A549 (cell line): ENCODE results near the gene RNASE8. TPM values are rescaled to one million over a fixed set of nuclear protein-coding genes. Genes with fewer than 3 reads are reported as not detected.
A peak's percentile ranks its signal among the peaks of the same experiment; 100 is the strongest.

Experiments
- ATAC-seq, 2 experiments: fragments of 200-7000 bp in 1 of 2; fragments of >200 bp in 1 of 2; cut with Nextera tagmentation in 1 of 2; cut with Tn5 transposase in 1 of 2; 3 replicates each; pipeline versions ENCODE4 v1.8.0 to v1.9.1; 2018 to 2020; ENCODE audit warnings: mild to moderate bottlenecking in 1 of 2, moderate library complexity in 1 of 2
- CTCF ChIA-PET: fragments of 300-600 bp; sonication (Branson Sonifier 250); formaldehyde crosslinking; extraction: SDS; loops from one replicate; lab custom pipeline; 2021; ENCODE audit warnings: antibody characterized with exemption, inconsistent platforms; lab: Yijun Ruan, JAX
- POLR2A ChIA-PET: fragments of 350-600 bp; formaldehyde crosslinking; extraction: SDS; loops from one replicate; lab custom pipeline; 2021; ENCODE audit warnings: antibody characterized with exemption, inconsistent platforms; lab: Yijun Ruan, JAX
- DNase-seq, 2 experiments: peaks; one replicate each; pipeline versions ENCODE4 v3.0.0 to v3.0.0-alpha.2; 2011 to 2016; ENCODE audit warnings: low read depth in 1 of 2, low spot score in 1 of 2
- FAIRE-seq: peaks from 2 replicates; lab custom pipeline; 2011; peaks lifted over from hg19 to GRCh38; lab: Jason Lieb, UNC
- H3K27ac ChIP-seq, 2 experiments: fragments of >200 bp; sonication (Bioruptor Twin); formaldehyde crosslinking; 3 replicates each; pipeline ENCODE4 v1.5.1; 2016 to 2017
- H3K4me1 ChIP-seq: fragments of >200 bp; sonication (Bioruptor Twin); formaldehyde crosslinking; 3 replicates; pipeline ENCODE4 v1.6.1; 2016
- H3K4me2 ChIP-seq: fragments of >200 bp; sonication (Bioruptor Twin); formaldehyde crosslinking; 3 replicates; pipeline ENCODE4 v1.6.1; 2016
- H3K4me3 ChIP-seq: fragments of >200 bp; sonication (Bioruptor Twin); formaldehyde crosslinking; 3 replicates; pipeline ENCODE4 v1.5.1; 2016
- H3K9me3 ChIP-seq: fragments of >200 bp; sonication (Bioruptor Twin); formaldehyde crosslinking; 3 replicates; pipeline ENCODE4 v1.6.1; 2016
- BHLHE40 ChIP-seq: IDR thresholded peaks from 2 replicates; pipeline ENCODE4 v1.6.1; 2012; ENCODE audit warnings: low read depth, low read length, inconsistent platforms
- CHD2 ChIP-seq: fragments of 150-350 bp; IDR thresholded peaks from 2 replicates; pipeline ENCODE4 v1.6.1; 2014; ENCODE audit warnings: low read length; ENCODE audit not compliant: partially characterized antibody
- FOSL2 ChIP-seq, 2 experiments: fragments of 450-650 bp in 1 of 2; fragments of >200 bp in 1 of 2; sonication (Bioruptor Twin) in 1 of 2; formaldehyde crosslinking; IDR thresholded peaks; 2 replicates each; pipeline versions ENCODE4 v1.5.0 to v1.6.1; 2016 to 2020; ENCODE audit warnings: mild to moderate bottlenecking in 1 of 2, moderate library complexity in 1 of 2
- FOXS1 ChIP-seq: fragments of 250-450 bp; sonication (Bioruptor Pico); IDR thresholded peaks from 2 replicates; pipeline ENCODE4 v1.5.0; 2020; ENCODE audit warnings: mild to moderate bottlenecking, moderate library complexity
- GATA3 ChIP-seq: IDR thresholded peaks from 2 replicates; pipeline ENCODE4 v1.6.1; 2012; ENCODE audit warnings: borderline replicate concordance
- HDAC2 ChIP-seq: fragments of 200-600 bp; sonication (generic); IDR thresholded peaks from 2 replicates; pipeline ENCODE4 v1.6.1; 2016
- HOXB13 ChIP-seq: fragments of 250-450 bp; sonication (Bioruptor Pico); IDR thresholded peaks from 2 replicates; pipeline ENCODE4 v1.5.0; 2020; ENCODE audit warnings: low read depth, mild to moderate bottlenecking, moderate library complexity
- JUNB ChIP-seq: fragments of >200 bp; sonication (Bioruptor Twin); formaldehyde crosslinking; IDR thresholded peaks from 2 replicates; pipeline ENCODE4 v1.6.1; 2016
- KDM5A ChIP-seq: fragments of 200-600 bp; sonication (generic); IDR thresholded peaks from 2 replicates; pipeline ENCODE4 v1.6.1; 2016; ENCODE audit warnings: antibody characterized with exemption, mild to moderate bottlenecking
- NFE2L2 ChIP-seq: fragments of 150-350 bp; conservative IDR thresholded peaks from 2 replicates; pipeline ENCODE4 v1.6.1; 2014; ENCODE audit warnings: low read length
- NPAS2 ChIP-seq: fragments of 250-450 bp; sonication (Bioruptor Pico); IDR thresholded peaks from 2 replicates; pipeline ENCODE4 v1.8.0; 2022; ENCODE audit warnings: mild to moderate bottlenecking, moderate library complexity, borderline replicate concordance
- POLR2A ChIP-seq: IDR thresholded peaks from 2 replicates; pipeline ENCODE4 v1.6.1; 2012; ENCODE audit warnings: mild to moderate bottlenecking, low read length
- POLR2AphosphoS2 ChIP-seq: conservative IDR thresholded peaks from 2 replicates; pipeline ENCODE4 v1.6.1; 2012; ENCODE audit warnings: low read length, improper control_type of control experiment, inconsistent platforms
- RARB ChIP-seq: fragments of 250-450 bp; sonication (Bioruptor Pico); IDR thresholded peaks from 2 replicates; pipeline ENCODE4 v1.8.0; 2021; ENCODE audit warnings: mild to moderate bottlenecking, moderate library complexity
- SMC3 ChIP-seq: fragments of >200 bp; sonication (Bioruptor Twin); formaldehyde crosslinking; IDR thresholded peaks from 3 replicates; pipeline ENCODE4 v1.6.1; 2018; ENCODE audit warnings: inconsistent platforms
- SREBF2 ChIP-seq: fragments of 450-650 bp; IDR thresholded peaks from 2 replicates; pipeline ENCODE4 v1.6.1; 2014; ENCODE audit warnings: mild to moderate bottlenecking, moderate library complexity
- TFCP2L1 ChIP-seq: fragments of 250-450 bp; sonication (Bioruptor Pico); IDR thresholded peaks from 2 replicates; pipeline ENCODE4 v1.5.0; 2021; ENCODE audit warnings: mild to moderate bottlenecking
- TP53 ChIP-seq: fragments of 250-450 bp; sonication (Bioruptor Pico); IDR thresholded peaks from 2 replicates; pipeline ENCODE4 v1.5.0; 2021; ENCODE audit warnings: mild to moderate bottlenecking, moderate library complexity
- ZSCAN20 ChIP-seq: fragments of 250-450 bp; sonication (Bioruptor Pico); IDR thresholded peaks from 2 replicates; pipeline ENCODE4 v1.8.0; 2022; ENCODE audit warnings: mild to moderate bottlenecking, moderate library complexity
- WGBS: methylation state at CpG from one replicate; pipeline ENCODE4 v1.1.6; 2017; ENCODE audit errors: missing lambda C conversion rate; 5-methylcytosine and 5-hydroxymethylcytosine counted together
- polyA plus RNA-seq, 4 experiments: library from polyadenylated mRNA; depleted of rRNA in 3 of 4; stranded (reverse); fragments of >200 nt; fragmentation: RNase III in 1 of 4; extraction: RNeasy Plus Mini Kit Qiagen cat#74134 plus additional on column Dnase treatment in 1 of 4; gene quantifications; 2 replicates in 3 of 4; 3 replicates in 1 of 4; pipeline ENCODE4 v1.2.3, GENCODE V29; 2011 to 2017

RNASE8 gene
- polyA plus RNA-seq, 2 of the 4 experiments (the other 2 are of a cell fraction): not detected

DNA sequence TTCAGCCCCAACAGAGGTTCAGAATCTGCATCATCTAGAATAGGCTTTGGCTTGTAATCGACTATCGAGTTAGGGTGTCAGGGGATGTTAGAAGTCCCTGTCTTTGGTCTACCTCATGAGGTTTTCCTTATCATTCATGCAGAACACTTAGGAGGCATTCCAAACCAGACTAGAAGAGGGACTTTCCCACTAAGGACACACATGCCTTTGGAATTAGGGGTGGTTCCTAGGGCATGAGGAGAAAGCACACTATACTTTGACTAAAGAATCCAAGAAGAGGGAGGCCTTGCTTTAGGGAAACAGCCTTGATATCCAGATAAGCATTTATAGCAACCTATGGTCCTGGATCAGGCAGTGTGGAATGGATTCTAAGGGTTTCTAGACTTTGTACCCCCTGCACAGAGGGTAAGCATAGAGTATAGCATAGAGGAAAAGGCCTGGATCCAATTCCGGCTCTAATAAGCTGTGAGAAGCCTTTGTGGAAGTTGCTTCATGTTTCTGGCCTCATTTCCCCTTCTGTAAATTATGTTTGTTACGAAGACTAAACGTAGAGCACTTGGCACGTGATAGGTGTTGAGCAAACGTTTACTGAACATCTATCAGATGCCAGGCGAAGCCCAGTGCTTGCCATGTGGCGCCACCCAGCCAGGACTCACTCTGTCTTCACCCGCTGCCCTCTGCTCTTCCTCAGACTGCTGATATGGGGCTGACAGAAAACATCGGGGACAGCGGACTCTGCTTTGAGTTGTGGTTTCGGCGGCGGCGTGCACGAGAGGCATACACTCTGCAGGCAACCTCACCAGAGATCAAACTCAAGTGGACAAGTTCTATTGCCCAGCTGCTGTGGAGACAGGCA is 27.6 kb downstream of the RNASE8 start:
- ChIA-PET POLR2A (no interaction called here), CTCF (interaction anchor here (0.6 to 15.5 kb wide), 9 partner anchors 7 to 115 kb away, joined by 3 to 369 read pairs (median 30); partner anchors contain the start of genes ARHGEF40, TMEM253 and ZNF219)
- H3K4me1 ChIP-seq: peaks cover 20% of the 10 kb centered on the region; the same call in 1 of the 3 replicates
- DNase-seq: no peak
- no peak for FAIRE-seq
- H3K27ac ChIP-seq: no peak overlapping the region
- peak in 1 of 2 experiments; percentile 8; a peak in 2 of 6 replicates for ATAC-seq
- H3K9me3 ChIP-seq: no peaks in the 10 kb centered on the region
- H3K4me2 ChIP-seq: no peak overlapping the region
- TF ChIP-seq RARB (no peak), SREBF2 (no peak), POLR2A (no peak)
- H3K4me3 ChIP-seq: no peak overlapping the region
- WGBS: 86% methylated on average over 17 of the region's 17 CpGs

DNA sequence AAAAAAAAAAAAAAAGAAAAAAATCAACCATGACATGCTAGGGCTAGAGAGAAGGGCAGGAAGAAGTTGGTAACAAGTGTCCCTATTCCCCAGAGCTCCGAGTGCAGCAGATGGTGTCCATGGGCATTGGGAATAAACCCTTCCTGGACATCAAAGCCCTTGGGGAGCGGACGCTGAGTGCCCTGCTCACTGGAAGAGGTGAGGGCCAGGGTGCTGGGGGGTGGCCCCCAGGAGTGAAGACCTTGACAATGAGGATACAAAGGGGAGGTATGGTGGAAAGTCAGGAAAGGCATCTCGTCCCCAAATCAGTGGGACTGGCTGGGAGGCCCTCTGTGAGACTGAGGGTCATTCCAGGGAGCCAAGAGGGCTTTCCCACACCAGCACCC is 29.3 kb downstream of the RNASE8 start:
- DNase-seq (no peak), ATAC-seq (no peak), FAIRE-seq (no peak)
- H3K4me2 ChIP-seq: no peak overlapping the region
- H3K4me1 ChIP-seq: peaks cover 20% of the 10 kb centered on the region; the same call in 1 of the 3 replicates
- 90% methylated on average over 4 of the region's 4 CpGs for WGBS
- CTCF ChIA-PET: interaction anchor here (1.1 to 13.7 kb wide), 7 partner anchors 9 to 250 kb away, joined by 3 to 369 read pairs (median 5); partner anchors contain the start of genes ARHGEF40 and TMEM253
- H3K9me3 ChIP-seq: no peaks in the 10 kb centered on the region
- H3K27ac ChIP-seq: no peak overlapping the region
- POLR2A ChIA-PET: interaction anchor here (1.4 to 3.8 kb wide), 2 partner anchors 16 to 18 kb away, joined by 6 to 11 read pairs; partner anchors contain the start of gene ARHGEF40
- no peak for TF ChIP-seq ZSCAN20 (CRISPR knock-in tag)
- no peak for TF ChIP-seq NFE2L2
- no peak for TF ChIP-seq GATA3
- no peak for TF ChIP-seq CHD2
- TF ChIP-seq FOXS1: no peak
- no peak for TF ChIP-seq BHLHE40
- no peak for TF ChIP-seq NPAS2
- no peak for TF ChIP-seq HDAC2
- no peak for TF ChIP-seq POLR2AphosphoS2
- TF ChIP-seq TP53 (CRISPR knock-in tag): no peak
- no peak for TF ChIP-seq HOXB13
- TF ChIP-seq TFCP2L1 (CRISPR knock-in tag): no peak
- no peak overlapping the region for H3K4me3 ChIP-seq

DNA sequence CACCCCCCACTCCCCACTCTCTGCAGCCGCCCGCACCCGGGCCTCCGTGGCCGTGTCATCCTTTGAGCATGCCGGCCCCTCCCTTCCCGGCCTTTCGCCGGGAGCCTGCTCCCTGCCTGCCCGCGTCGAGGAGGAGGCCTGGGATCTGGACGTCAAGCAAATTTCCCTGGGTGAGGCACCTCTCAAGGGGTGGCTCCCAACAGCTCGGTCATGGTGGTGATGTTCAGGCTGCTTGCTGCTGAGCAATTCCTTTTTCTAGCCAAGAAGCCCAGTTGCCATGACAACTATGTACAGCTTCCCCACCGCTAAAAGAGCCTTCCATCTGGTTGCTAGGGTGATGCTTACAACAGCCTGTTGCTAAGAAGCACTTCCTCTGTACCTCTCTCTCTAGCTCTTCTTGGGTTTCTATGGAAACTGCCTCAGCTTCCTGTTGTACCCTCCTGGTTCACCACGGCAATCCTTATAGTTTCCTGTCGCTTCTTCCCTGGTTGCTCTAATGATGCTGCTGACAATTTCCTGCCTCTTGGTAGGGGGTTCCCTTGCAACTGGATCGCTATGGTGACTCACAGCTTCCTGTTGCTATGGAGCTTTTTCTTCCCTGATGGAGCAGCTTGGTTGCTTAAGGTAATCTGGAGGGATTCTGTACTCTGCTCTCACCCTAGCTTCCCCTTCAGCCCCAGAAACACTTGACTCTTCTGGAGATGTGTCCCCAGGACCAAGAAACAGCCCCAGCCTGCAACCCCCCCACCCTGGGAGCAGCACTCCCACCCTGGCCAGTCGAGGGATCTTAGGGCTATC is 29.9 kb downstream of the RNASE8 start:
- CTCF ChIA-PET: interaction anchor here (1.2 to 13.7 kb wide), 7 partner anchors 10 to 251 kb away, joined by 3 to 369 read pairs (median 36); partner anchors contain the start of genes ARHGEF40 and TMEM253
- TF ChIP-seq FOSL2 (IDR thresholded peaks at IDR 0.05) (no peak), FOSL2 (CRISPR knock-in tag; IDR thresholded peaks at IDR 0.05) (peak; percentile 19; the same call in 1 of the 2 replicates), JUNB (no peak), KDM5A (no peak)
- no peaks in the 10 kb centered on the region for H3K9me3 ChIP-seq
- POLR2A ChIA-PET: interaction anchor here (1.4 to 3.8 kb wide), 2 partner anchors 16 to 19 kb away, joined by 6 to 11 read pairs; partner anchors contain the start of gene ARHGEF40
- H3K4me3 ChIP-seq: no peak overlapping the region
- H3K27ac ChIP-seq: no peak overlapping the region
- peak in 1 of 2 experiments; percentile 61 for DNase-seq
- 77% methylated on average over 18 of the region's 19 CpGs for WGBS
- peaks cover 20% of the 10 kb centered on the region; the same call in 1 of the 3 replicates for H3K4me1 ChIP-seq
- ATAC-seq: peak; percentile 17 to 24; a peak in 4 of 6 replicates
- no peak for FAIRE-seq
- no peak overlapping the region for H3K4me2 ChIP-seq

DNA sequence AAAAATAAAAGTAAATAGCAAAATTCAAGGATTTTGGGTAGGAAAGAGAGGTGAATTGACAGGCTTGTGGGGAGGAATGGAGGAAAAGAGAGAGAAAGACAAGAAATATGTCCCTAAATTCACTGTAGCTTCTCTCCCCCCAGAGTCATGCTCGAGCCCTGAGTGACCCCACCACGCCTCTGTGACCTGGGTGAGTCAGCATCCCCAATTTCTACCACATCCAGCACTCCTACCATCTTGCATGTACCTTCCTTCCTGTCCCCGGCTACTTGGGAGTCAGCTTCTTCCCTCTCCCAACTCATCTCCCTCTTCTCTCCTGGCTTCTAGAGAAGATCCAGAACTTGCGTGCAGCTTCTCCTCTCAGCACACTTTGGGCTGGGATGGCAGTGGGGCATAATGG is 31.1 kb downstream of the RNASE8 start:
- peaks cover 20% of the 10 kb centered on the region; the same call in 1 of the 3 replicates for H3K4me1 ChIP-seq
- H3K4me3 ChIP-seq: no peak overlapping the region
- 66% methylated on average over 4 of the region's 4 CpGs for WGBS
- peak overlapping the region in 1 of 2 experiments; percentile 24; a peak in 1 of 6 replicates for H3K27ac ChIP-seq
- DNase-seq: no peak
- ChIA-PET POLR2A (interaction anchor here (3.8 kb wide), 1 partner anchor 20 kb away, joined by 11 read pairs; no protein-coding TSS in a partner anchor), CTCF (interaction anchor here (0.6 to 13.7 kb wide), 8 partner anchors 9 to 771 kb away, joined by 3 to 369 read pairs (median 22); partner anchors contain the start of genes ARHGEF40 and TMEM253)
- ATAC-seq: no peak
- no peak for TF ChIP-seq SMC3
- TF ChIP-seq ZSCAN20 (CRISPR knock-in tag): no peak
- H3K9me3 ChIP-seq: no peaks in the 10 kb centered on the region
- no peak overlapping the region for H3K4me2 ChIP-seq
- no peak for FAIRE-seq
